ENCODE data around the gene PPIE.

GRCh38 chr1:39754906-39755504 lies 16.3 kb downstream of the PPIE start:
- no peak for TF ChIP-seq CTCF (conservative IDR thresholded peaks at IDR 0.05; ENCODE audit: low read depth in 2 of 2)
- no peak for TF ChIP-seq EZH2phosphoT487 (IDR thresholded peaks at IDR 0.05; ENCODE audit: unreplicated experiment)
- TF ChIP-seq EZH2 (IDR thresholded peaks at IDR 0.05; ENCODE audit: low read depth, unreplicated experiment), result no peak
- TF ChIP-seq POLR2AphosphoS5 (IDR thresholded peaks at IDR 0.05; ENCODE audit: low read depth), result no peak
- TF ChIP-seq ETS1 (IDR thresholded peaks at IDR 0.05), result no peak
- TF ChIP-seq, protein P1, sequence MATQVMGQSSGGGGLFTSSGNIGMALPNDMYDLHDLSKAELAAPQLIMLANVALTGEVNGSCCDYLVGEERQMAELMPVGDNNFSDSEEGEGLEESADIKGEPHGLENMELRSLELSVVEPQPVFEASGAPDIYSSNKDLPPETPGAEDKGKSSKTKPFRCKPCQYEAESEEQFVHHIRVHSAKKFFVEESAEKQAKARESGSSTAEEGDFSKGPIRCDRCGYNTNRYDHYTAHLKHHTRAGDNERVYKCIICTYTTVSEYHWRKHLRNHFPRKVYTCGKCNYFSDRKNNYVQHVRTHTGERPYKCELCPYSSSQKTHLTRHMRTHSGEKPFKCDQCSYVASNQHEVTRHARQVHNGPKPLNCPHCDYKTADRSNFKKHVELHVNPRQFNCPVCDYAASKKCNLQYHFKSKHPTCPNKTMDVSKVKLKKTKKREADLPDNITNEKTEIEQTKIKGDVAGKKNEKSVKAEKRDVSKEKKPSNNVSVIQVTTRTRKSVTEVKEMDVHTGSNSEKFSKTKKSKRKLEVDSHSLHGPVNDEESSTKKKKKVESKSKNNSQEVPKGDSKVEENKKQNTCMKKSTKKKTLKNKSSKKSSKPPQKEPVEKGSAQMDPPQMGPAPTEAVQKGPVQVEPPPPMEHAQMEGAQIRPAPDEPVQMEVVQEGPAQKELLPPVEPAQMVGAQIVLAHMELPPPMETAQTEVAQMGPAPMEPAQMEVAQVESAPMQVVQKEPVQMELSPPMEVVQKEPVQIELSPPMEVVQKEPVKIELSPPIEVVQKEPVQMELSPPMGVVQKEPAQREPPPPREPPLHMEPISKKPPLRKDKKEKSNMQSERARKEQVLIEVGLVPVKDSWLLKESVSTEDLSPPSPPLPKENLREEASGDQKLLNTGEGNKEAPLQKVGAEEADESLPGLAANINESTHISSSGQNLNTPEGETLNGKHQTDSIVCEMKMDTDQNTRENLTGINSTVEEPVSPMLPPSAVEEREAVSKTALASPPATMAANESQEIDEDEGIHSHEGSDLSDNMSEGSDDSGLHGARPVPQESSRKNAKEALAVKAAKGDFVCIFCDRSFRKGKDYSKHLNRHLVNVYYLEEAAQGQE (IDR thresholded peaks at IDR 0.05; ENCODE audit: unreplicated experiment), result no peak
- no peak for TF ChIP-seq CREB1 (CRISPR knock-in tag; IDR thresholded peaks at IDR 0.05; ENCODE audit: low read depth)
- no peak for TF ChIP-seq ZNF462 (CRISPR knock-in tag; IDR thresholded peaks at IDR 0.05)
- no peak for TF ChIP-seq JUNB (IDR thresholded peaks at IDR 0.05; ENCODE audit: unreplicated experiment)
- no peak for TF ChIP-seq ZNF331 (CRISPR knock-in tag; IDR thresholded peaks at IDR 0.05; ENCODE audit: low read depth)
